ENCODE measurements around the gene ARL6IP6.

DNA sequence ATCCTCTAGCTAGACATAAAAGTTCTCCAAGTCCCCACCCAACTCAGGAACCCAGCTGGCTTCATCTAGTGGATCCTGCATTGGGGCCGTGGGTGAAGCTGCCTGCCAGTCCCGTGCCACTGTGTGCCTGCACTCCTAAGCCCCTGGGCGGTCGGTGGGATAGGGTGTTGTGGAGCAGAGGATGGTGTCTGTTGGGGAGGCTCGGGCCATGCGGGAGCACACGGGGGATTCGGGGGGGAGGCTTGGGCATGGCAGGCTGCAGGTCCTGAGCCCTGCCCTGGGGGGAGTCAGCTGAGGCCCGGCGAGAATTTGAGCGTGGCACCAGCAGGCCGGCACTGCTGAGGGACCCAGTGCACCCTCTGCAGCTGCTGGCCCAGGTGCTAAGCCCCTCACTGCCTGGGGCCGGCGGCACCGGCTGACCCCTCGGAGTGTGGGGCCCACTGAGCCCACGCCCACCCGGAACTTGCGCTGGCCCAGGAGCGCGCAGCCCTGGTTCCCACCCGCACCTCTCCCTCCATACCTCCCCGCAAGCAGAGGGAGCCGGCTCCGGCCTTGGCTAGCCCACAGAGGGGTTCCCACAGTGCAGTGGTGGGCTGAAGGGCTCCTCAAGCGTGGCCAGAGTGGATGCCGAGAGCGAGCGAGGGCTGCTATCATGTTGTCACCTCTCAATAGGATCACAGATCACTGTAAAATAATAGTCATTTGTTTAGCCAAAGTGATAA, 86.4 kb downstream of the ARL6IP6 start:
- TF ChIP-seq, protein P1, sequence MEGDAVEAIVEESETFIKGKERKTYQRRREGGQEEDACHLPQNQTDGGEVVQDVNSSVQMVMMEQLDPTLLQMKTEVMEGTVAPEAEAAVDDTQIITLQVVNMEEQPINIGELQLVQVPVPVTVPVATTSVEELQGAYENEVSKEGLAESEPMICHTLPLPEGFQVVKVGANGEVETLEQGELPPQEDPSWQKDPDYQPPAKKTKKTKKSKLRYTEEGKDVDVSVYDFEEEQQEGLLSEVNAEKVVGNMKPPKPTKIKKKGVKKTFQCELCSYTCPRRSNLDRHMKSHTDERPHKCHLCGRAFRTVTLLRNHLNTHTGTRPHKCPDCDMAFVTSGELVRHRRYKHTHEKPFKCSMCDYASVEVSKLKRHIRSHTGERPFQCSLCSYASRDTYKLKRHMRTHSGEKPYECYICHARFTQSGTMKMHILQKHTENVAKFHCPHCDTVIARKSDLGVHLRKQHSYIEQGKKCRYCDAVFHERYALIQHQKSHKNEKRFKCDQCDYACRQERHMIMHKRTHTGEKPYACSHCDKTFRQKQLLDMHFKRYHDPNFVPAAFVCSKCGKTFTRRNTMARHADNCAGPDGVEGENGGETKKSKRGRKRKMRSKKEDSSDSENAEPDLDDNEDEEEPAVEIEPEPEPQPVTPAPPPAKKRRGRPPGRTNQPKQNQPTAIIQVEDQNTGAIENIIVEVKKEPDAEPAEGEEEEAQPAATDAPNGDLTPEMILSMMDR (IDR thresholded peaks at IDR 0.05), result no peak
- TF ChIP-seq POLR2A (IDR thresholded peaks at IDR 0.05) (no peak), POLR2AphosphoS5 (IDR thresholded peaks at IDR 0.05) (no peak), EP300 (IDR thresholded peaks at IDR 0.05) (no peak)
